HEK293T (cell line): ENCODE results near the gene IL4I1.

Source experiments
- CTCF ChIA-PET: fragments of 350-600 bp; formaldehyde crosslinking; extraction: SDS; loops from one replicate; lab custom pipeline; 2021; ENCODE audit warnings: antibody characterized with exemption, inconsistent platforms; lab: Yijun Ruan, JAX
- POLR2A ChIA-PET: fragments of 350-600 bp; formaldehyde crosslinking; extraction: SDS; loops from one replicate; lab custom pipeline; 2020; ENCODE audit warnings: antibody characterized with exemption, inconsistent platforms; lab: Yijun Ruan, JAX
- DNase-seq: peaks from one replicate; pipeline ENCODE4 v3.0.0; 2012; ENCODE audit warnings: mixed read lengths; ENCODE audit errors: extremely low spot score
- ARNT ChIP-seq: fragments of 450-650 bp; IDR thresholded peaks from 2 replicates; pipeline ENCODE4 v1.6.1; 2017; ENCODE audit warnings: mild to moderate bottlenecking
- BHLHE40 ChIP-seq: fragments of 450-650 bp; IDR thresholded peaks from 2 replicates; pipeline ENCODE4 v1.6.1; 2016; ENCODE audit warnings: mild to moderate bottlenecking, moderate library complexity, borderline replicate concordance
- CTBP1 ChIP-seq: fragments of 450-650 bp; IDR thresholded peaks from 2 replicates; pipeline ENCODE4 v1.6.1; 2016; ENCODE audit warnings: borderline replicate concordance
- ELF4 ChIP-seq: fragments of 450-650 bp; IDR thresholded peaks from 2 replicates; pipeline ENCODE4 v1.6.1; 2017; ENCODE audit warnings: antibody characterized with exemption
- FOXA1 ChIP-seq: fragments of 450-650 bp; IDR thresholded peaks from 2 replicates; pipeline ENCODE4 v1.6.1; 2016; ENCODE audit warnings: mild to moderate bottlenecking
- FOXK2 ChIP-seq: fragments of 450-650 bp; IDR thresholded peaks from 2 replicates; pipeline ENCODE4 v1.6.1; 2016; ENCODE audit warnings: mild to moderate bottlenecking
- FOXM1 ChIP-seq: fragments of 450-650 bp; IDR thresholded peaks from 2 replicates; pipeline ENCODE4 v1.6.1; 2017; ENCODE audit warnings: mild to moderate bottlenecking, borderline replicate concordance
- HDGF ChIP-seq: fragments of 450-650 bp; IDR thresholded peaks from 2 replicates; pipeline ENCODE4 v1.6.1; 2017; ENCODE audit warnings: antibody characterized with exemption, borderline replicate concordance
- L3MBTL2 ChIP-seq: fragments of 450-650 bp; conservative IDR thresholded peaks from 2 replicates; pipeline ENCODE4 v1.6.1; 2016; ENCODE audit warnings: mild to moderate bottlenecking
- LEF1 ChIP-seq: fragments of 450-650 bp; IDR thresholded peaks from 2 replicates; pipeline ENCODE4 v1.6.1; 2017; ENCODE audit warnings: mild to moderate bottlenecking, borderline replicate concordance
- NFRKB ChIP-seq: fragments of 450-650 bp; IDR thresholded peaks from 2 replicates; pipeline ENCODE4 v1.6.1; 2016; ENCODE audit warnings: mild to moderate bottlenecking, moderate library complexity
- SP1 ChIP-seq: fragments of 450-650 bp; IDR thresholded peaks from 2 replicates; pipeline ENCODE4 v1.6.1; 2017
- SUZ12 ChIP-seq: fragments of 450-650 bp; IDR thresholded peaks from 2 replicates; pipeline ENCODE4 v1.6.1; 2016; ENCODE audit warnings: mild to moderate bottlenecking
- TARDBP ChIP-seq: fragments of 450-650 bp; IDR thresholded peaks from 2 replicates; pipeline ENCODE4 v1.6.1; 2016
- ZNF384 ChIP-seq: fragments of 450-650 bp; IDR thresholded peaks from 2 replicates; pipeline ENCODE4 v1.6.1; 2016
- TF ChIP-seq, protein P1 (sequence below): fragments of 450-650 bp; IDR thresholded peaks from 2 replicates; pipeline ENCODE4 v1.6.1; 2016

Gene IL4I1

DNA sequence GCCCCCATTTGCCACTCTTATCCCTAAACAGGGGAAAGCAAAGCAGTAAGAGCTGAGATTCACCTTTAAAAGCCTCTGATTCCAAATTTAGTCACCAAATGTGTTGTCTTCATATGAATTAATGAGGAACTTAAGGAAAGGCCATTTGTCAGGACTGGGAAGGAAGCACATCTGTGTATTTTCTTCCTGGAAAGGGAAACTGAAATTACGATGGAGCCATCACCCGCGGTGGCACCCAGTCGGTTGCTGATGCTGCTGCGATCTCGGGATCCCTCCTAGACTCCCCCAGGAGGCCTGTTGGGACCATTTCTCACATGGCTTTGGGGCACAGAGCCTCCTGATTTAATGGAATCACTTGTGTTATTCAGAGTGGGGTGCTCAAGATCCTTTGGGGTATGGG is 7.4 kb upstream of the IL4I1 start:
- DNase-seq: no peak
- CTCF ChIA-PET: no interaction called here
- TF ChIP-seq LEF1 (no peak), ELF4 (no peak), SUZ12 (no peak), FOXK2 (no peak), ARNT (no peak), HDGF (no peak), ZNF384 (no peak), SP1 (no peak), CTBP1 (no peak), FOXM1 (no peak)
- POLR2A ChIA-PET: no interaction called here

- ChIA-PET CTCF (no interaction called here), POLR2A (interaction anchor here (0.7 to 2.9 kb wide), 3 partner anchors 19 to 183 kb away, joined by 3 to 15 read pairs (median 4); partner anchors contain the start of genes AKT1S1, ATF5, NUP62 and TBC1D17)
- no peak for TF ChIP-seq NFRKB
- TF ChIP-seq ARNT: no peak
- TF ChIP-seq ELF4: no peak
- TF ChIP-seq SUZ12: no peak
- no peak for TF ChIP-seq CTBP1
- TF ChIP-seq FOXK2: no peak
- no peak for TF ChIP-seq TARDBP
- no peak for DNase-seq
Observed at GRCh38 chr19:49895566-49896297, 955 bp downstream of the IL4I1 start.

GRCh38 chr19:49894879-49895565 is 1.7 kb downstream of the IL4I1 start:
- DNase-seq: no peak
- TF ChIP-seq BHLHE40 (no peak), ELF4 (no peak), TARDBP (no peak), LEF1 (no peak), SUZ12 (no peak), FOXM1 (no peak), SP1 (no peak), NFRKB (no peak), FOXK2 (no peak), L3MBTL2 (no peak), ZNF384 (no peak), CTBP1 (no peak), HDGF (no peak), FOXA1 (no peak), ARNT (no peak)
- TF ChIP-seq, protein P1, sequence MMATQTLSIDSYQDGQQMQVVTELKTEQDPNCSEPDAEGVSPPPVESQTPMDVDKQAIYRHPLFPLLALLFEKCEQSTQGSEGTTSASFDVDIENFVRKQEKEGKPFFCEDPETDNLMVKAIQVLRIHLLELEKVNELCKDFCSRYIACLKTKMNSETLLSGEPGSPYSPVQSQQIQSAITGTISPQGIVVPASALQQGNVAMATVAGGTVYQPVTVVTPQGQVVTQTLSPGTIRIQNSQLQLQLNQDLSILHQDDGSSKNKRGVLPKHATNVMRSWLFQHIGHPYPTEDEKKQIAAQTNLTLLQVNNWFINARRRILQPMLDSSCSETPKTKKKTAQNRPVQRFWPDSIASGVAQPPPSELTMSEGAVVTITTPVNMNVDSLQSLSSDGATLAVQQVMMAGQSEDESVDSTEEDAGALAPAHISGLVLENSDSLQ: no peak
- ChIA-PET POLR2A (interaction anchor here (0.7 to 2.9 kb wide), 5 partner anchors 18 to 182 kb away, joined by 3 to 15 read pairs (median 3); partner anchors contain the start of genes AKT1S1, ATF5, NUP62 and TBC1D17), CTCF (no interaction called here)

DNA sequence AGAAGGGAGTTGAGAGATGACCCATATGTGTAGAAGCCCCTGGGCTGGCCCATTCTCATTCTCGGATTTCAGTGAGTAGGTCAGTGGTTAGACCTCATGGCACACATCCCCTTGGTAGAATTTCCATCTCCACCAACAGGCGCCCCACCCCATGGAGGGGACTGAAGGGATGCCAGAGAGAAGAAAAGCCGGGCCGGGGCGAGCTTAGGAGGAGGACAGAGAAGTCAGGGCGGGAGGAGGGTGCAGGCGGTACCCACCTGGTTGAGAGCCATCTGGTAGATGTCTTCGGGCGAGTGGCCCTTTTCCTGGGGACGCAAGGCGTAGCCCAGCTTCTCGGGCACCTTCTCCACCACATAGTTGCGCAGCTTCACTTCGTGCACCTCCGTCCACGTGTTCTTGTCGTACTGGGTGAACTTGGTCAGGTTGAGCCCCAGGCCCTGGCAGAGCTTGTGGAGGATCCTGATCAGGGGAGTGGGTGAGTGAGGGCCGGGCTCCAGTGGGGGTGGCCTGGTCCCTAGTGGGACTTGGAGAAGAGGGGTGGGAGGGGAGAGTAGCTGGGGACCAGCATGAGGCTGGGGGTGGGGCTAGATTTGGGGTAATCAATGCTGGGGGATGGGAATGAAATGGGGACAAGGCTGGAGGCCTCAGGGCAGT is 2.5 kb downstream of the IL4I1 start:
- no peak for DNase-seq
- POLR2A ChIA-PET: interaction anchor here (0.8 to 2.9 kb wide), 3 partner anchors 17 to 35 kb away, joined by 3 to 15 read pairs (median 3); partner anchors contain the start of genes AKT1S1, ATF5, NUP62 and TBC1D17
- CTCF ChIA-PET: no interaction called here
- no peak for TF ChIP-seq SP1

GRCh38 chr19:49892716-49893115 is 4.0 kb downstream of the IL4I1 start:
- POLR2A ChIA-PET: interaction anchor here (2.5 to 2.9 kb wide), 2 partner anchors 23 to 36 kb away, joined by 9 to 15 read pairs; partner anchors contain the start of genes ATF5 and NUP62
- DNase-seq: no peak
- CTCF ChIA-PET: no interaction called here
- no peak for TF ChIP-seq LEF1
- no peak for TF ChIP-seq SP1
- TF ChIP-seq ZNF384: no peak
- TF ChIP-seq CTBP1: no peak
- no peak for TF ChIP-seq FOXM1
- no peak for TF ChIP-seq ARNT
- TF ChIP-seq, protein P1: no peak
- no peak for TF ChIP-seq TARDBP
- TF ChIP-seq BHLHE40: no peak
- no peak for TF ChIP-seq SUZ12
- no peak for TF ChIP-seq HDGF
- no peak for TF ChIP-seq NFRKB

DNA sequence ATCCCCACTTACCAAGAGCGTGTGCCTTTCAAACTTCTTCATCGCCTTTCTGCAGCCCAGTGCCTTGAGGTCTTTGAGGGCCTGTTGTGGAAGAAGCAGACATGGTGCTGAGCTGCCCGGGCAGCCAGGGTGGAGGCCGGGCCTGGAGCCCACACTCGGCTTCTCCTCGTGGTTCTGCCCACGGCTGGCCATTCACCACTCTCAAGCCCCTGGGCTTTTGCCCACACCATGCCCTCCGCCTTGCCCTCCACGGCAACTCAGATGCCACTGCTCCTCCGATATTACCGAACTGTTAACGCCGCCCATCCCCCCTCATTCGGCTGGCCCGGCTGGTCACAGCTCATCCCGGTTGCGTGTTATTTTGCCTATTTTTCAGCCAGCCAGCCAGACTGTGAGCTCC is 5.3 kb downstream of the IL4I1 start:
- TF ChIP-seq BHLHE40 (no peak), FOXM1 (no peak), FOXK2 (no peak), L3MBTL2 (no peak), FOXA1 (no peak), TARDBP (no peak), ELF4 (no peak), ZNF384 (no peak), HDGF (no peak), CTBP1 (no peak), SP1 (no peak), LEF1 (no peak), NFRKB (no peak), SUZ12 (no peak), ARNT (no peak)
- TF ChIP-seq, protein P1: no peak
- POLR2A ChIA-PET: interaction anchor here (0.8 to 2.6 kb wide), 7 partner anchors 9 to 41 kb away, joined by 3 to 11 read pairs (median 4); partner anchors contain the start of genes AKT1S1, ATF5, NUP62 and PTOV1
- CTCF ChIA-PET: no interaction called here
- DNase-seq: no peak
